Liver (tissue), 9 donors: ENCODE results near the gene ELAC1. TPM values are rescaled to one million over a fixed set of nuclear protein-coding genes. Genes with fewer than 3 reads are reported as not detected.

ENCODE experiments used
- DNase-seq: peaks from one replicate; pipeline ENCODE4 v3.0.0-alpha.2; 2017; ENCODE audit warnings: low spot score
- H3K27ac ChIP-seq, 2 donors: one replicate each; pipeline ENCODE4 v1.7.0; 2013; ENCODE audit warnings: inconsistent platforms in 2 of 2, low read length in 2 of 2, control low read depth in 1 of 2, low read depth in 1 of 2, mild to moderate bottlenecking in 1 of 2
- H3K27me3 ChIP-seq, 4 donors: one replicate each; pipeline versions ENCODE4 v1.6.1 to v1.7.0; 2013; ENCODE audit warnings: low read length in 3 of 4, inconsistent platforms in 1 of 4, mild to moderate bottlenecking in 1 of 4, moderate library complexity in 1 of 4; ENCODE audit not compliant: control insufficient read depth in 4 of 4, insufficient read depth in 4 of 4
- H3K36me3 ChIP-seq, 4 donors: one replicate each; pipeline versions ENCODE4 v1.6.1 to v1.7.0; 2013; ENCODE audit warnings: low read length in 3 of 4, mild to moderate bottlenecking in 3 of 4, low read depth in 1 of 4, moderate library complexity in 1 of 4; ENCODE audit not compliant: control insufficient read depth in 4 of 4, insufficient read depth in 3 of 4
- H3K4me1 ChIP-seq, 4 donors: one replicate each; pipeline versions ENCODE4 v1.6.1 to v1.7.0; 2013; ENCODE audit warnings: low read length in 3 of 4, mild to moderate bottlenecking in 3 of 4, moderate library complexity in 1 of 4; ENCODE audit not compliant: control insufficient read depth in 4 of 4, insufficient read depth in 4 of 4
- H3K4me3 ChIP-seq, 3 donors: one replicate each; pipeline versions ENCODE4 v1.6.1 to v1.7.0; 2013; ENCODE audit warnings: low read length in 3 of 3, control low read depth in 1 of 3, low read depth in 1 of 3, mild to moderate bottlenecking in 1 of 3
- H3K9ac ChIP-seq, 2 donors: one replicate each; pipeline ENCODE4 v1.7.0; 2013; ENCODE audit warnings: low read length in 2 of 2, mild to moderate bottlenecking in 2 of 2, moderate library complexity in 2 of 2, control low read depth in 1 of 2, low read depth in 1 of 2
- H3K9me3 ChIP-seq, 4 donors: one replicate each; pipeline versions ENCODE4 v1.6.1 to v1.7.0; 2013; ENCODE audit warnings: low read length in 3 of 4; ENCODE audit not compliant: control insufficient read depth in 4 of 4
- FOXA1 ChIP-seq: IDR thresholded peaks from 2 replicates; pipeline ENCODE4 v1.6.1; 2016; ENCODE audit warnings: antibody characterized with exemption
- FOXA2 ChIP-seq: IDR thresholded peaks from 2 replicates; pipeline ENCODE4 v1.6.1; 2016; ENCODE audit warnings: antibody characterized with exemption
- GABPA ChIP-seq, 2 donors: IDR thresholded peaks in 1 of 2; conservative IDR thresholded peaks in 1 of 2; 2 replicates each; pipeline ENCODE4 v1.6.1; 2016; ENCODE audit warnings: antibody characterized with exemption in 2 of 2, mild to moderate bottlenecking in 1 of 2, moderate library complexity in 1 of 2
- JUND ChIP-seq, 2 donors: IDR thresholded peaks; 2 replicates each; pipeline ENCODE4 v1.6.1; 2016; ENCODE audit warnings: antibody characterized with exemption in 2 of 2
- NR2F2 ChIP-seq: IDR thresholded peaks from 2 replicates; pipeline ENCODE4 v1.6.1; 2016; ENCODE audit warnings: antibody characterized with exemption
- RAD21 ChIP-seq, 2 donors: IDR thresholded peaks; 2 replicates each; pipeline ENCODE4 v1.6.1; 2016; ENCODE audit warnings: antibody characterized with exemption in 2 of 2, mild to moderate bottlenecking in 2 of 2
- RXRA ChIP-seq, 2 donors: IDR thresholded peaks; 2 replicates each; pipeline ENCODE4 v1.6.1; 2017 to 2018; ENCODE audit warnings: antibody characterized with exemption in 2 of 2, mild to moderate bottlenecking in 1 of 2
- TAF1 ChIP-seq: conservative IDR thresholded peaks from 2 replicates; pipeline ENCODE4 v1.6.1; 2016; ENCODE audit warnings: antibody characterized with exemption, mild to moderate bottlenecking
- YY1 ChIP-seq: IDR thresholded peaks from 2 replicates; pipeline ENCODE4 v1.6.1; 2016; ENCODE audit warnings: antibody characterized with exemption, mild to moderate bottlenecking
- WGBS: extraction: QIAGEN DNeasy Blood & Tissue Kit; methylation state at CpG from one replicate; pipeline ENCODE4 v1.1.7; 2013; 5-methylcytosine and 5-hydroxymethylcytosine counted together
- polyA plus RNA-seq, 2 donors: library from polyadenylated mRNA; stranded (reverse) in 1 of 2; unstranded in 1 of 2; fragments of 200-250 nt in 1 of 2; fragments of >200 nt in 1 of 2; fragmentation: Nextera tagmentation in 1 of 2; extraction: Ambion mirVana in 1 of 2; gene quantifications; one replicate each; pipeline versions ENCODE4 v1.2.1 to v1.2.3, GENCODE V29; 2013 to 2015
- total RNA-seq, 2 donors: library from RNA; depleted of rRNA; stranded (reverse); fragments of >200 nt; gene quantifications; one replicate each; pipeline ENCODE4 v1.2.3, GENCODE V29; 2014
- TF ChIP-seq, protein P1 (sequence below): IDR thresholded peaks from 2 replicates; pipeline ENCODE4 v1.6.1; 2016; ENCODE audit warnings: antibody characterized with exemption, mild to moderate bottlenecking
- TF ChIP-seq, protein P2 (sequence below): IDR thresholded peaks from 2 replicates; pipeline ENCODE4 v1.6.1; 2016; ENCODE audit warnings: antibody characterized with exemption
- TF ChIP-seq, protein P3 (sequence below): IDR thresholded peaks from 2 replicates; pipeline ENCODE4 v1.6.1; 2016; ENCODE audit warnings: antibody characterized with exemption
- donor health status: healthy.
- donor health status: healthy.
- donor health status: healthy.
- donor health status: healthy.
- donor health status: healthy.

ELAC1 gene
- total and polyA plus RNA-seq, 4 donors: 4.9 to 10.2 (median 7.0) TPM

DNA sequence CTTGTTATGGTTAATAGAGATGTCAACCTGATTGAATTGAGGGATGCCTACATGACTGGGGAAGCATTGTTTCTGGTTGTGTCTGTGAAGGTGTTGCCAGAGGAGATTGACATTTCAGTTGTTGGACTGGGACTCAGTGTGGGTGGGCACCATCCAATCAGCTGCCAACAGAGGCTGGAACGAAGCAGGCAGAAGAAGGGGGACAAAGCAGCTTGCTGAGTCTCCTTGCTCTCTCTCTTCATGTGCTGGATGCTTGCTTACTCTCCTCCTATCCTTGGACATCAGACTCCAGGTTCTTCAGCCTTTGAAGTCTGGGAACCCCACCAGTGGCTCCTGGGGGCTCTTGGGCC lies 39.9 kb downstream of the ELAC1 start:
- TF ChIP-seq TAF1: no peak
- no peak for TF ChIP-seq FOXA2
- TF ChIP-seq JUND (IDR thresholded peaks at IDR 0.05): no peak
- TF ChIP-seq NR2F2: no peak
- no peak for TF ChIP-seq GABPA (IDR thresholded peaks at IDR 0.05 in 1 of 2, conservative IDR thresholded peaks at IDR 0.05 in 1 of 2)
- TF ChIP-seq, protein P1, sequence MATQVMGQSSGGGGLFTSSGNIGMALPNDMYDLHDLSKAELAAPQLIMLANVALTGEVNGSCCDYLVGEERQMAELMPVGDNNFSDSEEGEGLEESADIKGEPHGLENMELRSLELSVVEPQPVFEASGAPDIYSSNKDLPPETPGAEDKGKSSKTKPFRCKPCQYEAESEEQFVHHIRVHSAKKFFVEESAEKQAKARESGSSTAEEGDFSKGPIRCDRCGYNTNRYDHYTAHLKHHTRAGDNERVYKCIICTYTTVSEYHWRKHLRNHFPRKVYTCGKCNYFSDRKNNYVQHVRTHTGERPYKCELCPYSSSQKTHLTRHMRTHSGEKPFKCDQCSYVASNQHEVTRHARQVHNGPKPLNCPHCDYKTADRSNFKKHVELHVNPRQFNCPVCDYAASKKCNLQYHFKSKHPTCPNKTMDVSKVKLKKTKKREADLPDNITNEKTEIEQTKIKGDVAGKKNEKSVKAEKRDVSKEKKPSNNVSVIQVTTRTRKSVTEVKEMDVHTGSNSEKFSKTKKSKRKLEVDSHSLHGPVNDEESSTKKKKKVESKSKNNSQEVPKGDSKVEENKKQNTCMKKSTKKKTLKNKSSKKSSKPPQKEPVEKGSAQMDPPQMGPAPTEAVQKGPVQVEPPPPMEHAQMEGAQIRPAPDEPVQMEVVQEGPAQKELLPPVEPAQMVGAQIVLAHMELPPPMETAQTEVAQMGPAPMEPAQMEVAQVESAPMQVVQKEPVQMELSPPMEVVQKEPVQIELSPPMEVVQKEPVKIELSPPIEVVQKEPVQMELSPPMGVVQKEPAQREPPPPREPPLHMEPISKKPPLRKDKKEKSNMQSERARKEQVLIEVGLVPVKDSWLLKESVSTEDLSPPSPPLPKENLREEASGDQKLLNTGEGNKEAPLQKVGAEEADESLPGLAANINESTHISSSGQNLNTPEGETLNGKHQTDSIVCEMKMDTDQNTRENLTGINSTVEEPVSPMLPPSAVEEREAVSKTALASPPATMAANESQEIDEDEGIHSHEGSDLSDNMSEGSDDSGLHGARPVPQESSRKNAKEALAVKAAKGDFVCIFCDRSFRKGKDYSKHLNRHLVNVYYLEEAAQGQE: no peak
- no peak for TF ChIP-seq RXRA (IDR thresholded peaks at IDR 0.05)
- H3K9me3 ChIP-seq: no peaks in the 10 kb centered on the region
- H3K27me3 ChIP-seq: no peaks in the 10 kb centered on the region
- no peak overlapping the region for H3K27ac ChIP-seq
- H3K4me1 ChIP-seq: no peaks in the 10 kb centered on the region
- H3K9ac ChIP-seq: no peak overlapping the region
- no peaks in the 10 kb centered on the region for H3K36me3 ChIP-seq
- 84% methylated on average over 1 of the region's 1 CpG for WGBS
- no peak overlapping the region for H3K4me3 ChIP-seq
- DNase-seq: no peak

DNA sequence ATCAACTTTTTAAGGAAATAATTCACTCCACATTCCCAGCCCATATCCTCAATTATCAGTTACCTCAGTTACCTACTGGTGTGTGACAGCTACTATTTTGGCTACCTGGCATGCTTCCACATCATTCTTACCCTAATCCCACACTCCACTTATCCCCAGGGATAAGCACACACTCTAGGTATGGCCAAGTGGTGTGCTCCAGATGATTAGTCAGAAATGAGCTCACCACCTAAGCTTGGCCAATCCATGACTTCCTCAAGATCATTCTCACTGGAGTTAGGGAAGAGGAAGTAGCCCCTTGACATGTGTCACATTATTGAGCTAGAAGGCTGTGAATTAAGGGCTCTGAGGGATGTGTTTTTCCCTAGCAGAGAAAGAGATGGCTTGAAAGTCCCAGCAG lies 41.2 kb downstream of the ELAC1 start:
- no peak overlapping the region for H3K9ac ChIP-seq
- DNase-seq: no peak

DNA sequence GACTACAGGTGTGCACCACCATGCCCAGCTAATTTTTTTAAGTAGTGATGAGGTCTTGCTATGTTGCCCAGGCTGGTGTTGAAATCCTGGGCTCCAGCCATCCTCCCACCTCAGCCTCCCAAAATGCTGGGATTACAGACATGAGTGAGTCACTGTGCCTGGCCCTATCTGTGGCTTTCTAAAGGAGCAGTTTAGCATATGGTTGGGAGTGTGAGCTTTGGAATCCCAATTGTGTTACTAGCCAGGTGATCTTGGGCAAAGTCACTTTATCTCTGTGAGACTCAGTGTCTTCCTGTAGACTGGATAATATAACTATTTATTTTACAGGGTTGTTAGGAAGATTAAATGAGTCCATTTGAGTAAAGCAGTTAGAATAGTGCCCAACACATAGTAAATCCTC lies 42.4 kb downstream of the ELAC1 start:
- no peak for TF ChIP-seq RAD21 (IDR thresholded peaks at IDR 0.05)
- TF ChIP-seq, protein P2, sequence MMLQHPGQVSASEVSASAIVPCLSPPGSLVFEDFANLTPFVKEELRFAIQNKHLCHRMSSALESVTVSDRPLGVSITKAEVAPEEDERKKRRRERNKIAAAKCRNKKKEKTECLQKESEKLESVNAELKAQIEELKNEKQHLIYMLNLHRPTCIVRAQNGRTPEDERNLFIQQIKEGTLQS: no peak
- TF ChIP-seq GABPA (IDR thresholded peaks at IDR 0.05 in 1 of 2, conservative IDR thresholded peaks at IDR 0.05 in 1 of 2): no peak
- TF ChIP-seq, protein P3, sequence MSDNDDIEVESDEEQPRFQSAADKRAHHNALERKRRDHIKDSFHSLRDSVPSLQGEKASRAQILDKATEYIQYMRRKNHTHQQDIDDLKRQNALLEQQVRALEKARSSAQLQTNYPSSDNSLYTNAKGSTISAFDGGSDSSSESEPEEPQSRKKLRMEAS: no peak
- no peaks in the 10 kb centered on the region for H3K4me1 ChIP-seq
- DNase-seq: no peak
- H3K36me3 ChIP-seq: no peaks in the 10 kb centered on the region
- no peak overlapping the region for H3K9ac ChIP-seq
- no peaks in the 10 kb centered on the region for H3K9me3 ChIP-seq
- no peak overlapping the region for H3K27ac ChIP-seq
- no peaks in the 10 kb centered on the region for H3K27me3 ChIP-seq
- H3K4me3 ChIP-seq: no peak overlapping the region

More for the DNA sequence above, 41.2 kb downstream of the ELAC1 start:
- TF ChIP-seq YY1: no peak
- Histone ChIP-seq H3K4me1 (no peaks in the 10 kb centered on the region), H3K27me3 (no peaks in the 10 kb centered on the region), H3K4me3 (no peak overlapping the region), H3K9me3 (no peaks in the 10 kb centered on the region), H3K36me3 (no peaks in the 10 kb centered on the region), H3K27ac (no peak overlapping the region)

DNA sequence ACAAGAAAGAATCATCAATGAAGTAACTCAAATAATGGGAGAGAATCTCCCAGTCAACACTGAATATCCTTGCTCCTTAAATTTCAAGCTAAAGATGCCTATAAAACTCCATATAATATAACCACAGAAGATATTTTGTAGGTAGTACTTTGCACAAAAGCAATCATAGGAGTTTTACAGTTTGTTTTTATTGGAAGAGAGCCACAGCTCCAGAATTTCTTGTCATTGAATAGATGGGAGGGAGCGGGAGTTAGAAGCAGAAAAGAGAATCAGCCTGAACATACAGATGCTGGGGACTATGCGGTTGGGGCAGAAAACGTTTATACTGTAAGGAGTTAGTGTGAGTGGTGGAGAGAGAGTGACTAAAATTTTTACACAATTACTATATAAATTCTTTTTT lies 43.9 kb downstream of the ELAC1 start:
- TF ChIP-seq, protein P2: no peak
- TF ChIP-seq FOXA1 (no peak), JUND (IDR thresholded peaks at IDR 0.05) (no peak)
- Histone ChIP-seq H3K4me1 (no peaks in the 10 kb centered on the region), H3K9ac (no peak overlapping the region), H3K27me3 (no peaks in the 10 kb centered on the region), H3K27ac (no peak overlapping the region), H3K9me3 (no peaks in the 10 kb centered on the region), H3K36me3 (no peaks in the 10 kb centered on the region), H3K4me3 (no peak overlapping the region)
- 84% methylated on average over 3 of the region's 3 CpGs for WGBS
- DNase-seq: no peak
